ENCODE measurements around the gene SULT1A3. TPM values are rescaled to one million over a fixed set of nuclear protein-coding genes. Genes with fewer than 3 reads are reported as not detected.

The SULT1A3 gene
- total and polyA plus RNA-seq, 2 donors (not counting 1 experiment from before 2014, with no cell fraction given): 33.2 to 36.8 TPM

DNA sequence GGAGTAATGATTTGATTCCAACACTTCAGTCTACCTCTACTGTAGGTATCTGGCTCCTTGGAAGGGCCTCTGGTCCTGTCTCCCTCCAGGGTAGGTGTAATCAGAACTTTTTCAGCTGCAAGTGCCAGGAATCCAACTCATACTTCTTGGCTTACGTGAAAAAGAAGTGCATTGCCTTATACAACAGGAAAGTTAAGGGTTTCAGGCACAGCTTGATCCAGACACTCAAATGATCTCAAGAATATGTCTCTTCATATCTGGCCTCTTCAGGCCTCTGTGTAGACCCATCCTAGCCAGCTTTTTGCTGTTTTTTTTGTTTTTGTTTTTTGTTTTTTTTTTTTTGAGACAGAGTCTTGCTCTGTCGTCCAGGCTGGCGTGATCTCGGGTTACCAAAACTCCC lies 19.9 kb upstream of the SULT1A3 start:
- POLR2A ChIA-PET: interaction anchor here (0.6 kb wide), 1 partner anchor 104 kb away, joined by 3 read pairs; no protein-coding TSS in a partner anchor
- no peak overlapping the region for H3K4me2 ChIP-seq (replicated peaks; ENCODE audit: low read depth, low read length, poor library complexity, severe bottlenecking)
- CTCF ChIA-PET: interaction anchor here (0.5 to 1.1 kb wide), 4 partner anchors 39 to 231 kb away, joined by 3 to 8 read pairs (median 3); partner anchors contain the start of gene TBX6
- no peak overlapping the region for H3K4me3 ChIP-seq (ENCODE audit: control extremely low read depth in 1 of 5, extremely low read depth in 1 of 5, insufficient read depth in 1 of 5, low read depth in 2 of 5, low read length in 4 of 5)
- Mint-ChIP-seq H3K9me3 (ENCODE audit: insufficient read depth) (no peaks in the 10 kb centered on the region), H3K27me3 (no peaks in the 10 kb centered on the region), H3K4me1 (peaks cover 14% of the 10 kb centered on the region), H3K4me3 (no peak overlapping the region), H3K27ac (no peak overlapping the region)
- DNase-seq (no peak), ATAC-seq (ENCODE audit: low read depth) (no peak)
- intact Hi-C loops (cut with micrococcal nuclease): no loop called here
- no peak overlapping the region for H3K9ac ChIP-seq (ENCODE audit: low read length)
- TF ChIP-seq CTCF (IDR thresholded peaks at IDR 0.05): no peak
- no peak for TF ChIP-seq EZH2 (IDR thresholded peaks at IDR 0.05; ENCODE audit: borderline replicate concordance, insufficient read depth, low read depth, low read length, poor library complexity, severe bottlenecking)
- H2AFZ ChIP-seq (ENCODE audit: insufficient read depth, low read depth, low read length, poor library complexity, severe bottlenecking): no peak overlapping the region
- peaks cover 6% of the 10 kb centered on the region for H3K79me2 ChIP-seq (ENCODE audit: control insufficient read depth, insufficient read depth, low read length)
- H3K9me3 ChIP-seq (ENCODE audit: control extremely low read depth in 1 of 3, control insufficient read depth in 2 of 3, insufficient read depth in 1 of 3, low read length in 2 of 3): no peaks in the 10 kb centered on the region
- H3K4me1 ChIP-seq (ENCODE audit: control insufficient read depth in 2 of 2, insufficient read depth in 2 of 2, low read length in 2 of 2): peaks cover 8 to 11% of the 10 kb centered on the region in 2 donors
- H3K36me3 ChIP-seq (replicated peaks in 1 of 2; ENCODE audit: control extremely low read depth in 1 of 2, control insufficient read depth in 1 of 2, extremely low read depth in 1 of 2, insufficient read depth in 2 of 2, low read length in 1 of 2): peaks cover 0 to under 1% of the 10 kb centered on the region in 2 experiments
- H3K27me3 ChIP-seq (replicated peaks in 1 of 4; ENCODE audit: control extremely low read depth in 1 of 4, control insufficient read depth in 3 of 4, insufficient read depth in 4 of 4, low read length in 3 of 4): no peaks in the 10 kb centered on the region
- 100% methylated on average over 1 of the region's 4 CpGs for WGBS (ENCODE audit: insufficient coverage)
- peaks cover 2% of the 10 kb centered on the region for H4K20me1 ChIP-seq (ENCODE audit: control insufficient read depth, insufficient read depth, low read length, poor library complexity, severe bottlenecking)
- no peak overlapping the region for H3K27ac ChIP-seq (ENCODE audit: low read length in 2 of 2)

DNA sequence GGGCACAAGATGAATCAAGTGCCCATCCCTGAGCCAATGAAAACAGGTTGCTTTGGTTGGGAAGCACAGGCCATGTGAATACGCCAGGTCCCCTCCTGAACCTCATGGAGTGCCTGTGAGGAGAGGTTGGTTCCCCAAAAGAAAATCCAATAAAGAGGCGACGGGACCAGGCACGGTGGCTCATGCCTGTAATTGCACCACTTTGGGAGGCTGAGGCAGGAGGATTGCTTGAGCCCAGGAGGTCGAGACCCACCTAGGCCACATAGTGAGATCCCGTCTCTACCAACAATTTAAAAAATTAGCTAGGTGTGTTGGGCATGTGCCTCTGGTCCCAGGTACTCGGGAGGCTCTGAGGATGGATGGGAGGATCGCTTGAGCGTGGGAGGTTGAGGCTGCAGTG lies 19.1 kb upstream of the SULT1A3 start:
- Histone ChIP-seq H3K36me3 (replicated peaks in 1 of 2; ENCODE audit: control extremely low read depth in 1 of 2, control insufficient read depth in 1 of 2, extremely low read depth in 1 of 2, insufficient read depth in 2 of 2, low read length in 1 of 2) (peaks cover 0 to 8% of the 10 kb centered on the region in 2 experiments), H3K79me2 (ENCODE audit: control insufficient read depth, insufficient read depth, low read length) (peaks cover 13% of the 10 kb centered on the region), H3K4me2 (replicated peaks; ENCODE audit: low read depth, low read length, poor library complexity, severe bottlenecking) (no peak overlapping the region), H3K27me3 (replicated peaks in 1 of 4; ENCODE audit: control extremely low read depth in 1 of 4, control insufficient read depth in 3 of 4, insufficient read depth in 4 of 4, low read length in 3 of 4) (no peaks in the 10 kb centered on the region), H4K20me1 (ENCODE audit: control insufficient read depth, insufficient read depth, low read length, poor library complexity, severe bottlenecking) (peaks cover 9% of the 10 kb centered on the region), H2AFZ (ENCODE audit: insufficient read depth, low read depth, low read length, poor library complexity, severe bottlenecking) (no peak overlapping the region), H3K27ac (ENCODE audit: low read length in 2 of 2) (no peak overlapping the region), H3K4me1 (ENCODE audit: control insufficient read depth in 2 of 2, insufficient read depth in 2 of 2, low read length in 2 of 2) (peaks cover 10 to 14% of the 10 kb centered on the region in 2 donors), H3K4me3 (ENCODE audit: control extremely low read depth in 1 of 5, extremely low read depth in 1 of 5, insufficient read depth in 1 of 5, low read depth in 2 of 5, low read length in 4 of 5) (no peak overlapping the region), H3K9ac (ENCODE audit: low read length) (no peak overlapping the region), H3K9me3 (ENCODE audit: control extremely low read depth in 1 of 3, control insufficient read depth in 2 of 3, insufficient read depth in 1 of 3, low read length in 2 of 3) (no peaks in the 10 kb centered on the region)
- TF ChIP-seq CTCF (IDR thresholded peaks at IDR 0.05): no peak
- no peak overlapping the region for H3K4me3 Mint-ChIP-seq
- H3K9me3 Mint-ChIP-seq (ENCODE audit: insufficient read depth): no peaks in the 10 kb centered on the region
- DNase-seq (no peak), ATAC-seq (ENCODE audit: low read depth) (no peak)
- WGBS (ENCODE audit: insufficient coverage): 98% methylated on average over 4 of the region's 9 CpGs
- H3K27me3 Mint-ChIP-seq: no peaks in the 10 kb centered on the region
- intact Hi-C loops (cut with micrococcal nuclease): no loop called here
- ChIA-PET CTCF (interaction anchor here (0.5 to 1.1 kb wide), 3 partner anchors 59 to 88 kb away, joined by 3 read pairs; partner anchors contain the start of gene TBX6), POLR2A (no interaction called here)
- peaks cover 21% of the 10 kb centered on the region for H3K4me1 Mint-ChIP-seq
- H3K27ac Mint-ChIP-seq: no peak overlapping the region
